ENCODE results near the gene HES5.

Gene HES5

DNA sequence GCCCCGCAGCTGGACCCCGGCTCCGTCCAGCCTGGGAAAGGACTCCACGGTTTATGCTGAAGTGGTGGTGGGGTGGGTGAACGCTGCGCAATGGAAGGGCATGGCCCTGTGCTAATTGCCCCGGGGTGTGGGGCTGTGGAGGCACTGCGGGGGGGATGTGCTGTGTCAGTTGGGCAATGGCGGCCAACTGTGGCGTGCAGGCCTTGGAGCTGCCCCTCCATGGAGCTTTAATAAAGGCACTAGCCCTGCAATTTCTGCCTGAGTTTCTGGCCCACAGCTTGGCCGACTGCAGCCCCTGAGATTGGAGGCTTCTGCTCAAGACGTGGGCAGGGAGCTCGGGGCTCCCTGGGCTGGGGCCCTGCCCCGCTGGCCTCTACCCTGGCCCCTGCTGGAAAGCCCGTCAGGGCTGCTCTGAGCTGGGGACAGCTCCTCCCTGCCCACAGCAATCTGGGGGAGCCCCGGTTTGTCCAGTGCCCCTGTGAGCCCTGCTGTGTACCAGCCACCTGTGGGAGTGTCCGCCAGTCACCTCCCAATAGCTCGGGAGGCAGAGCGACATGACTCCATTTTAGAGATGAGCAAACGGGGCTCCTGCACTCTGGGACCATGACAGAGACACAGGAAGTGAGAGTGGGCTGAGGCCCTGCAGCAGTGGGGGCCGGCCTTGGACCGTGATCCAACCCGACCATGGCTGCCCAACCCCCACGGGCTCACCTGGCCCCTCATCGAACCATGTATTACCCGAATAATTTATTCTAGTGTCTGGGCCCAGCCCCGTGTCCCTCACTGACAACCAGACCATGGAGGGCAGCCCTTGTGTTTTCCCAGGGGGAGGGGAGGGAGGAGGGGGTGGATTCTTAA is 17.4 kb upstream of the HES5 start:
- H3K27ac ChIP-seq: peak overlapping the region; percentile 98 to 99
- TF ChIP-seq, protein P1, sequence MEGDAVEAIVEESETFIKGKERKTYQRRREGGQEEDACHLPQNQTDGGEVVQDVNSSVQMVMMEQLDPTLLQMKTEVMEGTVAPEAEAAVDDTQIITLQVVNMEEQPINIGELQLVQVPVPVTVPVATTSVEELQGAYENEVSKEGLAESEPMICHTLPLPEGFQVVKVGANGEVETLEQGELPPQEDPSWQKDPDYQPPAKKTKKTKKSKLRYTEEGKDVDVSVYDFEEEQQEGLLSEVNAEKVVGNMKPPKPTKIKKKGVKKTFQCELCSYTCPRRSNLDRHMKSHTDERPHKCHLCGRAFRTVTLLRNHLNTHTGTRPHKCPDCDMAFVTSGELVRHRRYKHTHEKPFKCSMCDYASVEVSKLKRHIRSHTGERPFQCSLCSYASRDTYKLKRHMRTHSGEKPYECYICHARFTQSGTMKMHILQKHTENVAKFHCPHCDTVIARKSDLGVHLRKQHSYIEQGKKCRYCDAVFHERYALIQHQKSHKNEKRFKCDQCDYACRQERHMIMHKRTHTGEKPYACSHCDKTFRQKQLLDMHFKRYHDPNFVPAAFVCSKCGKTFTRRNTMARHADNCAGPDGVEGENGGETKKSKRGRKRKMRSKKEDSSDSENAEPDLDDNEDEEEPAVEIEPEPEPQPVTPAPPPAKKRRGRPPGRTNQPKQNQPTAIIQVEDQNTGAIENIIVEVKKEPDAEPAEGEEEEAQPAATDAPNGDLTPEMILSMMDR (IDR thresholded peaks at IDR 0.05): no peak
- no peak for DNase-seq (ENCODE audit: low spot score)
- H3K4me3 ChIP-seq: peak overlapping the region; percentile 85

- Histone ChIP-seq H3K27ac (peak overlapping the region; percentile 98 to 99), H3K4me3 (peak overlapping the region; percentile 85)
- TF ChIP-seq, protein P1 (IDR thresholded peaks at IDR 0.05): no peak
- peak; percentile 93 for DNase-seq (ENCODE audit: low spot score)
These were observed 16.6 kb upstream of the HES5 start for GRCh38 chr1:2546515-2547209.

DNA sequence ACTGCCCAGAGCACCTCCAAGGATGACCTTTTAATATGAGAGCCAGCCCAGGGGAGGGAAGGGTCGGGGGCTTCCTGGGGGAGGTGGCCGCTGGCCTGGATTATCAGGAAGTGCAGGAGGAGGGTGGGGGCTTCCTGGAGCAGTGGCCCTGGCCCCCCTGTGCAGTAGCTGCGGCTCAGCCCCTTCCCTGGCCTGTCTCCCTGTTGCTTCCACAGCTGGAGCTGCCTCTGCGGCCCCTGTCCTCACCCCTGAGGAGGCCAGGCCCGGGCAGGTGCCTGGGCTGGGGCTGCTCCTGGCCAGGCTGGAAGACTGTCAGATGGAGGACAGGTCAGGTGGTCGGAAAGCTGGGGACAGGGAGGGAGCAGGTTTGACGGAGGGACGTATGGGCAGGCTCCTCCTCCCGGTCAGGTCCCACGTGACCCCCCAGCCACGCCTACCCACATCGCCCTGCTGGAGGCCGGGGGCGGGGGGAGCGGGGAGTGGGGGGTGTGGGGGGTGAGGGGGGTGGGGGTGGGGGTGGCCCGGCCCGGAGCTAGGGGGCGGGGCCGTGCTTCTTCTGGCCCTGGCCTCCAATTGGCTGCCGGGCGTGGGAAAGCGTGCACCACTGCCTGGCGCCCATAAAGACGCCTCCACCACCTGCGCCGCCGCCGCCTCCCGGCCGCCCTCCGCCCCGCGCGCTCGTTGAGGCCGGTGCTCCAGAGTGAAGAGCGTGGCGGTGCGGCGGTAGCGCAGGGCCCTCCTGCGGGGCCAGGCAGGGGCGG is 15.9 kb upstream of the HES5 start:
- DNase-seq (ENCODE audit: low spot score): peak; percentile 95
- Histone ChIP-seq H3K27ac (peak overlapping the region; percentile 98 to 99), H3K4me3 (peak overlapping the region; percentile 85)
- TF ChIP-seq, protein P1 (IDR thresholded peaks at IDR 0.05): no peak

DNA sequence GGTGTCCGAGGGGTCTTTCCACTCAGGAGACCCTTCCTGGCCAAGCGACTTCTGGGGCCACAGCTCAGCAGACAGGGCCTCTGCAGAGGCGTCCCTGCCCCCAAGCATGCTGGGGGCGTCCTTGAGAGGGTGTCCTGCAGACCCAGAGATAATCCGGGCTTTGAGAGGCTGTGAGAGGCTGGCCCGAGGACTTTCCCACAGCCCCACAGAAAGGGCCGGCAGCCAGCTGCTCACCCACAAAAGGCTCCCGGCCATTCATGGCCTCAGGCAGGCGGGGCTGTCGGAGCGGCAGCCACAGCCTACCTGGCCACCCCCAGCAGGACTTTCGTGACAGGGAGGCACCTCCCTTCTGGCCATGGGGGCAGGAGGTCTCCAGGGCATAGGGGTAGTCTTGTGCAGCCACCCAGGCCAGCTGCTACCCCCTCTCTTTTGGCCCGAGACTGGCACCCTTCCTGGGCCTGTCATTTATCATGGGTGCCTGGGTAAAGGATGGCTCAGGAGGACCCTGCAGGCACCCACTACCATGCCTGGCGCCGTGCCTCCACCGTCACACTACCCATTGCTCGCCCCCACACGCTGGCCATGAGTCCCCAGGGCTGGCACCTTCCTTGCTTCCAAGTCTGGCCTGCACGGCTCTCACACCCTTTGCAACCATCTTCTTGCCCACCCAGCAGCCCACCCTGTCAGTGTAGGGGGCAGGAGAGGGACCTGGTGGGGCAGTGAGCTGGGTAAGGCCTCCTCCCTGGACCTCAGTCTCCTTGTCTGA is 15.0 kb upstream of the HES5 start:
- H3K4me3 ChIP-seq: no peak overlapping the region
- no peak for DNase-seq (ENCODE audit: low spot score)
- peak overlapping the region; percentile 63 to 99 for H3K27ac ChIP-seq
- TF ChIP-seq, protein P1 (IDR thresholded peaks at IDR 0.05): no peak

DNA sequence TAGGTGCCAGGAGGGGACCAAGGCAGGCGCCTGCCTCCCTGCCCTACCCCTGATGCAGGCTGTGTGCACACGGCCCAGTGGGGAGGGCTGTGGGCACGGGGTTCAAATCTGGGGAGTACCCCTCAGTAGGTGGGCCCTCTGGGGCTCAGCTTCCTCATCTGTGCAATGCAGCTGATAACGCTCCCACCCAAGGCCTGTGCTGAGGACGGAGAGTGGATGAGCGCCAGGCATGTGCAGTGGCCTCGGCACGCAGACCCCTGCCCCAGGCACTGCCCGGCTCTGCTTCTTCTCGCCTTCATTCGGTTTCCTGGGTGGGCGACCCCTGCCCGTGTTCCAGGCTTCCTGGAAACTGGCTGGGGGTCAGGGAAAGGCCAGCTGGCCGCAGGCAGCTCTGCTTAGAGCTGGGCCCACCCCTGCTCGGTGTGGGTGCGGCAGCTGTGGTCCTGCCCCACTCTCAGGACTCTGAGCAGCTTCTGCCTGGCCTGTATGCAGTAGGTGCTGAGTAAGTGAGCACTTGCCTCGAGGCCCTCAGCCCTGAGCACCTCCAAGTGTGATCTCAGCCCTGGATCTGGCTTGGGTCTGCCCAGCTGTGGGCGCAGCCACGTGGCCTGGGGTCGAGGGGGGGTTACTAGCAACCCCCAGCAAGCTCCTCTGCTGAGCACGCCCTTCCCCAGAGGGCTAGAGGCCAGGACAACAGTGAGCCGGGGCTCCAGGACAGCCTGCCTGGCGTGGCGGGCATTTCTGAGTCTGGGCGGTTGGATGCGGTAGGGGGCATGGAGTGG is 14.2 kb upstream of the HES5 start:
- Histone ChIP-seq H3K4me3 (no peak overlapping the region), H3K27ac (peak overlapping the region in 1 of 2 donors; percentile 99)
- DNase-seq (ENCODE audit: low spot score): no peak
- TF ChIP-seq, protein P1 (IDR thresholded peaks at IDR 0.05): no peak
